Measurements from ENCODE around the gene PUS10.

GRCh38 chr2:60962528-60962927 lies 55.5 kb downstream of the PUS10 start:
- TF ChIP-seq, protein P1, sequence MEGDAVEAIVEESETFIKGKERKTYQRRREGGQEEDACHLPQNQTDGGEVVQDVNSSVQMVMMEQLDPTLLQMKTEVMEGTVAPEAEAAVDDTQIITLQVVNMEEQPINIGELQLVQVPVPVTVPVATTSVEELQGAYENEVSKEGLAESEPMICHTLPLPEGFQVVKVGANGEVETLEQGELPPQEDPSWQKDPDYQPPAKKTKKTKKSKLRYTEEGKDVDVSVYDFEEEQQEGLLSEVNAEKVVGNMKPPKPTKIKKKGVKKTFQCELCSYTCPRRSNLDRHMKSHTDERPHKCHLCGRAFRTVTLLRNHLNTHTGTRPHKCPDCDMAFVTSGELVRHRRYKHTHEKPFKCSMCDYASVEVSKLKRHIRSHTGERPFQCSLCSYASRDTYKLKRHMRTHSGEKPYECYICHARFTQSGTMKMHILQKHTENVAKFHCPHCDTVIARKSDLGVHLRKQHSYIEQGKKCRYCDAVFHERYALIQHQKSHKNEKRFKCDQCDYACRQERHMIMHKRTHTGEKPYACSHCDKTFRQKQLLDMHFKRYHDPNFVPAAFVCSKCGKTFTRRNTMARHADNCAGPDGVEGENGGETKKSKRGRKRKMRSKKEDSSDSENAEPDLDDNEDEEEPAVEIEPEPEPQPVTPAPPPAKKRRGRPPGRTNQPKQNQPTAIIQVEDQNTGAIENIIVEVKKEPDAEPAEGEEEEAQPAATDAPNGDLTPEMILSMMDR (IDR thresholded peaks at IDR 0.05; ENCODE audit: low read depth, low read length): no peak
- no peak for TF ChIP-seq POLR2A (IDR thresholded peaks at IDR 0.05; ENCODE audit: extremely low read depth, insufficient read length)

Measured in NB4 (cell line).